K562 (cell line): ENCODE data around the gene ZNF646. TPM values are rescaled to one million over a fixed set of nuclear protein-coding genes. Genes with fewer than 3 reads are reported as not detected.

ENCODE experiments used
- DMBX1 ChIP-seq: fragments of 250-450 bp; sonication (Bioruptor Pico); IDR thresholded peaks from 2 replicates; pipeline ENCODE4 v1.8.0; 2022; ENCODE audit warnings: inconsistent platforms, mild to moderate bottlenecking, moderate library complexity, borderline replicate concordance
- HMGXB4 ChIP-seq: sonication (generic); formaldehyde crosslinking; IDR thresholded peaks from 2 replicates; pipeline ENCODE4 v1.8.1; 2023; ENCODE audit warnings: mild to moderate bottlenecking, missing genetic modification reagents
- MEIS2 ChIP-seq: fragments of 450-650 bp; IDR thresholded peaks from 2 replicates; pipeline ENCODE4 v1.6.1; 2014; ENCODE audit warnings: mild to moderate bottlenecking; ENCODE audit not compliant: partially characterized antibody
- SMAD3 ChIP-seq: fragments of 450-650 bp; formaldehyde crosslinking; conservative IDR thresholded peaks from 2 replicates; pipeline ENCODE4 v1.4.0; 2020; ENCODE audit warnings: mild to moderate bottlenecking
- SPI1 ChIP-seq: IDR thresholded peaks from 2 replicates; pipeline ENCODE4 v1.6.1; 2011; ENCODE audit warnings: low read depth, low read length, control low read depth, borderline replicate concordance
- ZNF592 ChIP-seq: fragments of 450-650 bp; IDR thresholded peaks from 2 replicates; pipeline ENCODE4 v1.6.1; 2017; ENCODE audit warnings: antibody characterized with exemption, mild to moderate bottlenecking
- polyA plus RNA-seq, 8 experiments: library from polyadenylated mRNA; depleted of rRNA in 4 of 8; stranded (reverse) in 5 of 8; unstranded in 3 of 8; fragments of >200 nt; fragmentation: Nextera tagmentation in 2 of 8; fragmentation: Illumina TruSeq in 1 of 8; extraction: Ambion mirVana in 2 of 8; extraction: Trizol in 1 of 8; gene quantifications; 2 replicates each; pipeline versions ENCODE4 v1.2.1 to v1.2.3, GENCODE V29; 2011 to 2014; ENCODE audit warnings: inconsistent platforms in 1 of 8, missing spikeins in 1 of 8
- total RNA-seq, 7 experiments: library from RNA; depleted of rRNA in 6 of 7; stranded (reverse); fragments of >200 nt in 6 of 7; fragmentation: Illumina TruSeq in 2 of 7; extraction: Trizol in 2 of 7; gene quantifications; 2 replicates each; pipeline versions ENCODE4 v1.2.1 to v1.2.3, GENCODE V29; 2011 to 2021; ENCODE audit warnings: low replicate concordance in 1 of 7
- TF ChIP-seq, protein P1 (sequence below): sonication (generic); formaldehyde crosslinking; IDR thresholded peaks from 2 replicates; pipeline ENCODE4 v1.8.0; 2023; ENCODE audit warnings: missing genetic modification reagents, mild to moderate bottlenecking, borderline replicate concordance
- TF ChIP-seq, protein P2 (sequence below): sonication (generic); formaldehyde crosslinking; IDR thresholded peaks from 2 replicates; pipeline ENCODE4 v1.8.0; 2022; ENCODE audit warnings: mild to moderate bottlenecking, missing genetic modification reagents
- TF ChIP-seq, protein P3 (sequence below): fragments of 450-650 bp; formaldehyde crosslinking; IDR thresholded peaks from 2 replicates; pipeline ENCODE4 v1.4.0; 2020; ENCODE audit warnings: mild to moderate bottlenecking

The ZNF646 gene
- total and polyA plus RNA-seq, 9 of the 15 experiments (the other 6 are each of a cell fraction or from before 2014, with no cell fraction given), result 0.08 to 20.6 (median 8.0) TPM

DNA sequence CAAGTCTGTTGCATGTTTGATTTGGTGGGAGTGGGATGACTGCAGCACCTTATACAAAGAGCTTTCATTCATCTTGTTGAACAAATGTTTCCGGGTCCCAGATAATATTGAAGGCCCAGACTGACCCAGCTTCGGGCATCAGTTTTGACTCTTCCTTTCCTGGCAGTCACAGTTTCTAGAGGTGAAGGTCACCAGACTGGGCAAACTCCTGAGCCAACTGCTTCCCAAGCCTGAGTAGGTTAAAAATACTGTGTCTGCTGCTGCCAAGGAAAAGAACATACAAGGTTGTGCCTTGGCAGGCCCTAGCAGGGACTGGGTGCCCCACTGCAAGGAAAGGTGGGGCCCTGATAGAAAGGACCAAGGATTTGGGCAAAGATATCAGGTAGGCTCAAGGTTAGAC, 38.5 kb downstream of the ZNF646 start (continued):
- TF ChIP-seq ZNF592, result no peak
- no peak for TF ChIP-seq DMBX1
- TF ChIP-seq, protein P1, sequence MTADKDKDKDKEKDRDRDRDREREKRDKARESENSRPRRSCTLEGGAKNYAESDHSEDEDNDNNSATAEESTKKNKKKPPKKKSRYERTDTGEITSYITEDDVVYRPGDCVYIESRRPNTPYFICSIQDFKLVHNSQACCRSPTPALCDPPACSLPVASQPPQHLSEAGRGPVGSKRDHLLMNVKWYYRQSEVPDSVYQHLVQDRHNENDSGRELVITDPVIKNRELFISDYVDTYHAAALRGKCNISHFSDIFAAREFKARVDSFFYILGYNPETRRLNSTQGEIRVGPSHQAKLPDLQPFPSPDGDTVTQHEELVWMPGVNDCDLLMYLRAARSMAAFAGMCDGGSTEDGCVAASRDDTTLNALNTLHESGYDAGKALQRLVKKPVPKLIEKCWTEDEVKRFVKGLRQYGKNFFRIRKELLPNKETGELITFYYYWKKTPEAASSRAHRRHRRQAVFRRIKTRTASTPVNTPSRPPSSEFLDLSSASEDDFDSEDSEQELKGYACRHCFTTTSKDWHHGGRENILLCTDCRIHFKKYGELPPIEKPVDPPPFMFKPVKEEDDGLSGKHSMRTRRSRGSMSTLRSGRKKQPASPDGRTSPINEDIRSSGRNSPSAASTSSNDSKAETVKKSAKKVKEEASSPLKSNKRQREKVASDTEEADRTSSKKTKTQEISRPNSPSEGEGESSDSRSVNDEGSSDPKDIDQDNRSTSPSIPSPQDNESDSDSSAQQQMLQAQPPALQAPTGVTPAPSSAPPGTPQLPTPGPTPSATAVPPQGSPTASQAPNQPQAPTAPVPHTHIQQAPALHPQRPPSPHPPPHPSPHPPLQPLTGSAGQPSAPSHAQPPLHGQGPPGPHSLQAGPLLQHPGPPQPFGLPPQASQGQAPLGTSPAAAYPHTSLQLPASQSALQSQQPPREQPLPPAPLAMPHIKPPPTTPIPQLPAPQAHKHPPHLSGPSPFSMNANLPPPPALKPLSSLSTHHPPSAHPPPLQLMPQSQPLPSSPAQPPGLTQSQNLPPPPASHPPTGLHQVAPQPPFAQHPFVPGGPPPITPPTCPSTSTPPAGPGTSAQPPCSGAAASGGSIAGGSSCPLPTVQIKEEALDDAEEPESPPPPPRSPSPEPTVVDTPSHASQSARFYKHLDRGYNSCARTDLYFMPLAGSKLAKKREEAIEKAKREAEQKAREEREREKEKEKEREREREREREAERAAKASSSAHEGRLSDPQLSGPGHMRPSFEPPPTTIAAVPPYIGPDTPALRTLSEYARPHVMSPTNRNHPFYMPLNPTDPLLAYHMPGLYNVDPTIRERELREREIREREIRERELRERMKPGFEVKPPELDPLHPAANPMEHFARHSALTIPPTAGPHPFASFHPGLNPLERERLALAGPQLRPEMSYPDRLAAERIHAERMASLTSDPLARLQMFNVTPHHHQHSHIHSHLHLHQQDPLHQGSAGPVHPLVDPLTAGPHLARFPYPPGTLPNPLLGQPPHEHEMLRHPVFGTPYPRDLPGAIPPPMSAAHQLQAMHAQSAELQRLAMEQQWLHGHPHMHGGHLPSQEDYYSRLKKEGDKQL (CRISPR knock-in tag), result no peak
- no peak for TF ChIP-seq SPI1
- TF ChIP-seq HMGXB4 (CRISPR knock-in tag), result no peak
- TF ChIP-seq, protein P2, sequence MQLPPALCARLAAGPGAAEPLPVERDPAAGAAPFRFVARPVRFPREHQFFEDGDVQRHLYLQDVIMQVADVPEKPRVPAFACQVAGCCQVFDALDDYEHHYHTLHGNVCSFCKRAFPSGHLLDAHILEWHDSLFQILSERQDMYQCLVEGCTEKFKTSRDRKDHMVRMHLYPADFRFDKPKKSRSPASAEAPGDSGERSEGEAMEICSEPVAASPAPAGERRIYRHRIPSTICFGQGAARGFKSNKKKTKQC (CRISPR knock-in tag), result no peak
- TF ChIP-seq, protein P3, sequence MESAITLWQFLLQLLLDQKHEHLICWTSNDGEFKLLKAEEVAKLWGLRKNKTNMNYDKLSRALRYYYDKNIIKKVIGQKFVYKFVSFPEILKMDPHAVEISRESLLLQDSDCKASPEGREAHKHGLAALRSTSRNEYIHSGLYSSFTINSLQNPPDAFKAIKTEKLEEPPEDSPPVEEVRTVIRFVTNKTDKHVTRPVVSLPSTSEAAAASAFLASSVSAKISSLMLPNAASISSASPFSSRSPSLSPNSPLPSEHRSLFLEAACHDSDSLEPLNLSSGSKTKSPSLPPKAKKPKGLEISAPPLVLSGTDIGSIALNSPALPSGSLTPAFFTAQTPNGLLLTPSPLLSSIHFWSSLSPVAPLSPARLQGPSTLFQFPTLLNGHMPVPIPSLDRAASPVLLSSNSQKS, result no peak
- no peak for TF ChIP-seq MEIS2
- no peak for TF ChIP-seq SMAD3 (CRISPR knock-in tag)
- TF ChIP-seq, all 486 proteins: peak for 0
